Liver (tissue), 9 donors: ENCODE results near the gene CWC22. TPM values are rescaled to one million over a fixed set of nuclear protein-coding genes. Genes with fewer than 3 reads are reported as not detected.

Experiments
- DNase-seq: peaks from one replicate; pipeline ENCODE4 v3.0.0-alpha.2; 2017; ENCODE audit warnings: low spot score
- H3K27ac ChIP-seq, 2 donors: one replicate each; pipeline ENCODE4 v1.7.0; 2013; ENCODE audit warnings: inconsistent platforms in 2 of 2, low read length in 2 of 2, control low read depth in 1 of 2, low read depth in 1 of 2, mild to moderate bottlenecking in 1 of 2
- H3K27me3 ChIP-seq, 4 donors: one replicate each; pipeline versions ENCODE4 v1.6.1 to v1.7.0; 2013; ENCODE audit warnings: low read length in 3 of 4, inconsistent platforms in 1 of 4, mild to moderate bottlenecking in 1 of 4, moderate library complexity in 1 of 4; ENCODE audit not compliant: control insufficient read depth in 4 of 4, insufficient read depth in 4 of 4
- H3K36me3 ChIP-seq, 4 donors: one replicate each; pipeline versions ENCODE4 v1.6.1 to v1.7.0; 2013; ENCODE audit warnings: low read length in 3 of 4, mild to moderate bottlenecking in 3 of 4, low read depth in 1 of 4, moderate library complexity in 1 of 4; ENCODE audit not compliant: control insufficient read depth in 4 of 4, insufficient read depth in 3 of 4
- H3K4me1 ChIP-seq, 4 donors: one replicate each; pipeline versions ENCODE4 v1.6.1 to v1.7.0; 2013; ENCODE audit warnings: low read length in 3 of 4, mild to moderate bottlenecking in 3 of 4, moderate library complexity in 1 of 4; ENCODE audit not compliant: control insufficient read depth in 4 of 4, insufficient read depth in 4 of 4
- H3K4me3 ChIP-seq, 3 donors: one replicate each; pipeline versions ENCODE4 v1.6.1 to v1.7.0; 2013; ENCODE audit warnings: low read length in 3 of 3, control low read depth in 1 of 3, low read depth in 1 of 3, mild to moderate bottlenecking in 1 of 3
- H3K9ac ChIP-seq, 2 donors: one replicate each; pipeline ENCODE4 v1.7.0; 2013; ENCODE audit warnings: low read length in 2 of 2, mild to moderate bottlenecking in 2 of 2, moderate library complexity in 2 of 2, control low read depth in 1 of 2, low read depth in 1 of 2
- H3K9me3 ChIP-seq, 4 donors: one replicate each; pipeline versions ENCODE4 v1.6.1 to v1.7.0; 2013; ENCODE audit warnings: low read length in 3 of 4; ENCODE audit not compliant: control insufficient read depth in 4 of 4
- ATF3 ChIP-seq: IDR thresholded peaks from 2 replicates; pipeline ENCODE4 v1.6.1; 2016; ENCODE audit warnings: antibody characterized with exemption
- CTCF ChIP-seq: fragments of 150-350 bp; IDR thresholded peaks from 2 replicates; pipeline ENCODE4 v1.5.1; 2017; ENCODE audit warnings: improper control_type of control experiment, low read depth, low read length; ENCODE audit not compliant: missing input control
- EGR1 ChIP-seq, 2 donors: IDR thresholded peaks; 2 replicates each; pipeline ENCODE4 v1.6.1; 2016 to 2018; ENCODE audit warnings: antibody characterized with exemption in 2 of 2, low read depth in 2 of 2
- FOXA1 ChIP-seq: IDR thresholded peaks from 2 replicates; pipeline ENCODE4 v1.6.1; 2016; ENCODE audit warnings: antibody characterized with exemption
- FOXA2 ChIP-seq: IDR thresholded peaks from 2 replicates; pipeline ENCODE4 v1.6.1; 2016; ENCODE audit warnings: antibody characterized with exemption
- GABPA ChIP-seq, 2 donors: IDR thresholded peaks in 1 of 2; conservative IDR thresholded peaks in 1 of 2; 2 replicates each; pipeline ENCODE4 v1.6.1; 2016; ENCODE audit warnings: antibody characterized with exemption in 2 of 2, mild to moderate bottlenecking in 1 of 2, moderate library complexity in 1 of 2
- HNF4A ChIP-seq, 2 donors: conservative IDR thresholded peaks; 2 replicates each; pipeline ENCODE4 v1.6.1; 2016; ENCODE audit warnings: antibody characterized with exemption in 2 of 2, mild to moderate bottlenecking in 2 of 2
- HNF4G ChIP-seq: IDR thresholded peaks from 2 replicates; pipeline ENCODE4 v1.6.1; 2016; ENCODE audit warnings: antibody characterized with exemption
- JUND ChIP-seq, 2 donors: IDR thresholded peaks; 2 replicates each; pipeline ENCODE4 v1.6.1; 2016; ENCODE audit warnings: antibody characterized with exemption in 2 of 2
- MAX ChIP-seq: IDR thresholded peaks from 2 replicates; pipeline ENCODE4 v1.6.1; 2016; ENCODE audit warnings: antibody characterized with exemption
- NR2F2 ChIP-seq: IDR thresholded peaks from 2 replicates; pipeline ENCODE4 v1.6.1; 2016; ENCODE audit warnings: antibody characterized with exemption
- RAD21 ChIP-seq, 2 donors: IDR thresholded peaks; 2 replicates each; pipeline ENCODE4 v1.6.1; 2016; ENCODE audit warnings: antibody characterized with exemption in 2 of 2, mild to moderate bottlenecking in 2 of 2
- REST ChIP-seq: IDR thresholded peaks from 2 replicates; pipeline ENCODE4 v1.6.1; 2016; ENCODE audit warnings: antibody characterized with exemption, mild to moderate bottlenecking
- RXRA ChIP-seq, 2 donors: IDR thresholded peaks; 2 replicates each; pipeline ENCODE4 v1.6.1; 2017 to 2018; ENCODE audit warnings: antibody characterized with exemption in 2 of 2, mild to moderate bottlenecking in 1 of 2
- SP1 ChIP-seq: IDR thresholded peaks from 2 replicates; pipeline ENCODE4 v1.6.1; 2018; ENCODE audit warnings: antibody characterized with exemption, mild to moderate bottlenecking
- TAF1 ChIP-seq: conservative IDR thresholded peaks from 2 replicates; pipeline ENCODE4 v1.6.1; 2016; ENCODE audit warnings: antibody characterized with exemption, mild to moderate bottlenecking
- YY1 ChIP-seq: IDR thresholded peaks from 2 replicates; pipeline ENCODE4 v1.6.1; 2016; ENCODE audit warnings: antibody characterized with exemption, mild to moderate bottlenecking
- ZBTB33 ChIP-seq: IDR thresholded peaks from 2 replicates; pipeline ENCODE4 v1.6.1; 2016; ENCODE audit warnings: antibody characterized with exemption
- polyA plus RNA-seq, 2 donors: library from polyadenylated mRNA; stranded (reverse) in 1 of 2; unstranded in 1 of 2; fragments of 200-250 nt in 1 of 2; fragments of >200 nt in 1 of 2; fragmentation: Nextera tagmentation in 1 of 2; extraction: Ambion mirVana in 1 of 2; gene quantifications; one replicate each; pipeline versions ENCODE4 v1.2.1 to v1.2.3, GENCODE V29; 2013 to 2015
- total RNA-seq, 2 donors: library from RNA; depleted of rRNA; stranded (reverse); fragments of >200 nt; gene quantifications; one replicate each; pipeline ENCODE4 v1.2.3, GENCODE V29; 2014
- donor health status: healthy.
- donor health status: healthy.
- donor health status: healthy.
- donor health status: healthy.
- donor health status: healthy.

CWC22 gene
- total and polyA plus RNA-seq, 4 donors, result 4.4 to 12.0 (median 7.7) TPM

GRCh38 chr2:179925713-179926112 lies 81.4 kb downstream of the CWC22 start (continued):
- TF ChIP-seq CTCF (no peak), HNF4G (no peak), NR2F2 (no peak), FOXA2 (no peak), ZBTB33 (no peak), HNF4A (conservative IDR thresholded peaks at IDR 0.05) (no peak), SP1 (no peak)

GRCh38 chr2:179917272-179917671 lies 89.8 kb downstream of the CWC22 start:
- no peak overlapping the region for H3K9ac ChIP-seq

More at GRCh38 chr2:179917272-179917671, 89.8 kb downstream of the CWC22 start:
- no peak overlapping the region for H3K4me3 ChIP-seq
- H3K27ac ChIP-seq, result no peak overlapping the region
- H3K27me3 ChIP-seq, result no peaks in the 10 kb centered on the region
- no peaks in the 10 kb centered on the region for H3K36me3 ChIP-seq
- H3K9me3 ChIP-seq, result no peaks in the 10 kb centered on the region
- no peak for TF ChIP-seq CTCF
- TF ChIP-seq EGR1 (IDR thresholded peaks at IDR 0.05; ENCODE audit: low read depth in 2 of 2), result no peak
- peak; percentile 88 for TF ChIP-seq ATF3
- peak; percentile 12 to 20 for TF ChIP-seq RAD21 (IDR thresholded peaks at IDR 0.05)
- TF ChIP-seq GABPA (IDR thresholded peaks at IDR 0.05 in 1 of 2, conservative IDR thresholded peaks at IDR 0.05 in 1 of 2), result no peak
- no peak for TF ChIP-seq TAF1
- TF ChIP-seq JUND (IDR thresholded peaks at IDR 0.05), result peak; percentile 94 to 97
- no peak for TF ChIP-seq ZBTB33
- TF ChIP-seq SP1, result peak; percentile 16
- peak; percentile 69 to 81 for TF ChIP-seq HNF4A (conservative IDR thresholded peaks at IDR 0.05)
- no peak for TF ChIP-seq MAX
- TF ChIP-seq NR2F2, result no peak
- TF ChIP-seq FOXA1, result no peak
- peak; percentile 44 for TF ChIP-seq YY1
- TF ChIP-seq HNF4G, result no peak
- TF ChIP-seq FOXA2, result no peak
- TF ChIP-seq REST, result no peak
- TF ChIP-seq RXRA (IDR thresholded peaks at IDR 0.05), result peak; percentile 20 to 68
- no peak for DNase-seq
- H3K4me1 ChIP-seq, result peaks cover 0 to 6% (median 3%) of the 10 kb centered on the region in 4 donors
